A549 (cell line): ENCODE results near the gene GBGT1. TPM values are rescaled to one million over a fixed set of nuclear protein-coding genes. Genes with fewer than 3 reads are reported as not detected.

Source experiments
- ATAC-seq, 2 experiments: fragments of 200-7000 bp in 1 of 2; fragments of >200 bp in 1 of 2; cut with Nextera tagmentation in 1 of 2; cut with Tn5 transposase in 1 of 2; 3 replicates each; pipeline versions ENCODE4 v1.8.0 to v1.9.1; 2018 to 2020; ENCODE audit warnings: mild to moderate bottlenecking in 1 of 2, moderate library complexity in 1 of 2
- CTCF ChIA-PET: fragments of 300-600 bp; sonication (Branson Sonifier 250); formaldehyde crosslinking; extraction: SDS; loops from one replicate; lab custom pipeline; 2021; ENCODE audit warnings: antibody characterized with exemption, inconsistent platforms; lab: Yijun Ruan, JAX
- POLR2A ChIA-PET: fragments of 350-600 bp; formaldehyde crosslinking; extraction: SDS; loops from one replicate; lab custom pipeline; 2021; ENCODE audit warnings: antibody characterized with exemption, inconsistent platforms; lab: Yijun Ruan, JAX
- DNase-seq, 2 experiments: peaks; one replicate each; pipeline versions ENCODE4 v3.0.0 to v3.0.0-alpha.2; 2011 to 2016; ENCODE audit warnings: low read depth in 1 of 2, low spot score in 1 of 2
- FAIRE-seq: peaks from 2 replicates; lab custom pipeline; 2011; peaks lifted over from hg19 to GRCh38; lab: Jason Lieb, UNC
- H3K27ac ChIP-seq, 2 experiments: fragments of >200 bp; sonication (Bioruptor Twin); formaldehyde crosslinking; 3 replicates each; pipeline ENCODE4 v1.5.1; 2016 to 2017
- H3K4me1 ChIP-seq: fragments of >200 bp; sonication (Bioruptor Twin); formaldehyde crosslinking; 3 replicates; pipeline ENCODE4 v1.6.1; 2016
- H3K4me2 ChIP-seq: fragments of >200 bp; sonication (Bioruptor Twin); formaldehyde crosslinking; 3 replicates; pipeline ENCODE4 v1.6.1; 2016
- H3K4me3 ChIP-seq: fragments of >200 bp; sonication (Bioruptor Twin); formaldehyde crosslinking; 3 replicates; pipeline ENCODE4 v1.5.1; 2016
- H3K9me3 ChIP-seq: fragments of >200 bp; sonication (Bioruptor Twin); formaldehyde crosslinking; 3 replicates; pipeline ENCODE4 v1.6.1; 2016
- BHLHE40 ChIP-seq: IDR thresholded peaks from 2 replicates; pipeline ENCODE4 v1.6.1; 2012; ENCODE audit warnings: low read depth, low read length, inconsistent platforms
- CBX2 ChIP-seq: fragments of 200-600 bp; sonication (generic); IDR thresholded peaks from 2 replicates; pipeline ENCODE4 v1.6.1; 2016; ENCODE audit warnings: low read depth, mild to moderate bottlenecking, borderline replicate concordance
- EHMT2 ChIP-seq: fragments of 200-600 bp; sonication (generic); IDR thresholded peaks from 2 replicates; pipeline ENCODE4 v1.6.1; 2016; ENCODE audit warnings: antibody characterized with exemption, low read depth, mild to moderate bottlenecking, moderate library complexity
- ELK1 ChIP-seq: fragments of 150-350 bp; IDR thresholded peaks from 2 replicates; pipeline ENCODE4 v1.6.1; 2014; ENCODE audit warnings: low read depth, mild to moderate bottlenecking, low read length
- EP300 ChIP-seq, 2 experiments: fragments of >200 bp; sonication (Bioruptor Twin); formaldehyde crosslinking; IDR thresholded peaks; 2 replicates in 1 of 2; 3 replicates in 1 of 2; pipeline ENCODE4 v1.6.1; 2016 to 2017
- ESRRA ChIP-seq: fragments of 150-350 bp; IDR thresholded peaks from 2 replicates; pipeline ENCODE4 v1.6.1; 2014; ENCODE audit warnings: mild to moderate bottlenecking, low read length, borderline replicate concordance
- FOXS1 ChIP-seq: fragments of 250-450 bp; sonication (Bioruptor Pico); IDR thresholded peaks from 2 replicates; pipeline ENCODE4 v1.5.0; 2020; ENCODE audit warnings: mild to moderate bottlenecking, moderate library complexity
- GATA3 ChIP-seq: IDR thresholded peaks from 2 replicates; pipeline ENCODE4 v1.6.1; 2012; ENCODE audit warnings: borderline replicate concordance
- HES2 ChIP-seq: fragments of >200 bp; sonication (Bioruptor Twin); formaldehyde crosslinking; IDR thresholded peaks from 2 replicates; pipeline ENCODE4 v1.6.1; 2016
- HEYL ChIP-seq: fragments of 250-450 bp; sonication (Bioruptor Pico); IDR thresholded peaks from 2 replicates; pipeline ENCODE4 v1.8.0; 2021; ENCODE audit warnings: mild to moderate bottlenecking, moderate library complexity
- HOXB13 ChIP-seq: fragments of 250-450 bp; sonication (Bioruptor Pico); IDR thresholded peaks from 2 replicates; pipeline ENCODE4 v1.5.0; 2020; ENCODE audit warnings: low read depth, mild to moderate bottlenecking, moderate library complexity
- HOXB5 ChIP-seq: fragments of 250-450 bp; sonication (Bioruptor Pico); IDR thresholded peaks from 2 replicates; pipeline ENCODE4 v1.5.0; 2020; ENCODE audit warnings: mild to moderate bottlenecking, moderate library complexity
- JUNB ChIP-seq: fragments of >200 bp; sonication (Bioruptor Twin); formaldehyde crosslinking; IDR thresholded peaks from 2 replicates; pipeline ENCODE4 v1.6.1; 2016
- KDM5A ChIP-seq: fragments of 200-600 bp; sonication (generic); IDR thresholded peaks from 2 replicates; pipeline ENCODE4 v1.6.1; 2016; ENCODE audit warnings: antibody characterized with exemption, mild to moderate bottlenecking
- NR3C1 ChIP-seq: fragments of >200 bp; sonication (Bioruptor Twin); formaldehyde crosslinking; IDR thresholded peaks from 3 replicates; pipeline ENCODE4 v1.6.1; 2017
- PHF8 ChIP-seq: fragments of 200-600 bp; sonication (generic); IDR thresholded peaks from 2 replicates; pipeline ENCODE4 v1.6.1; 2016; ENCODE audit warnings: low read depth, mild to moderate bottlenecking, antibody characterized with exemption, moderate library complexity, borderline replicate concordance
- RARB ChIP-seq: fragments of 250-450 bp; sonication (Bioruptor Pico); IDR thresholded peaks from 2 replicates; pipeline ENCODE4 v1.8.0; 2021; ENCODE audit warnings: mild to moderate bottlenecking, moderate library complexity
- RFX5 ChIP-seq: fragments of 450-650 bp; IDR thresholded peaks from 2 replicates; pipeline ENCODE4 v1.7.1; 2014; ENCODE audit warnings: antibody characterized with exemption, mild to moderate bottlenecking, moderate library complexity
- SMC3 ChIP-seq: fragments of >200 bp; sonication (Bioruptor Twin); formaldehyde crosslinking; IDR thresholded peaks from 3 replicates; pipeline ENCODE4 v1.6.1; 2018; ENCODE audit warnings: inconsistent platforms
- SREBF2 ChIP-seq: fragments of 450-650 bp; IDR thresholded peaks from 2 replicates; pipeline ENCODE4 v1.6.1; 2014; ENCODE audit warnings: mild to moderate bottlenecking, moderate library complexity
- ZC3H11A ChIP-seq: fragments of 450-650 bp; IDR thresholded peaks from 2 replicates; pipeline ENCODE4 v1.6.1; 2014; ENCODE audit warnings: antibody characterized with exemption, mild to moderate bottlenecking
- ZNF302 ChIP-seq: fragments of 250-450 bp; sonication (Bioruptor Pico); IDR thresholded peaks from 2 replicates; pipeline ENCODE4 v1.9.0; 2021; ENCODE audit warnings: inconsistent platforms, mild to moderate bottlenecking, moderate library complexity
- WGBS: methylation state at CpG from one replicate; pipeline ENCODE4 v1.1.6; 2017; ENCODE audit errors: missing lambda C conversion rate; 5-methylcytosine and 5-hydroxymethylcytosine counted together
- polyA plus RNA-seq, 4 experiments: library from polyadenylated mRNA; depleted of rRNA in 3 of 4; stranded (reverse); fragments of >200 nt; fragmentation: RNase III in 1 of 4; extraction: RNeasy Plus Mini Kit Qiagen cat#74134 plus additional on column Dnase treatment in 1 of 4; gene quantifications; 2 replicates in 3 of 4; 3 replicates in 1 of 4; pipeline ENCODE4 v1.2.3, GENCODE V29; 2011 to 2017
- TF ChIP-seq, protein P1 (sequence below): IDR thresholded peaks from 2 replicates; pipeline ENCODE4 v1.6.1; 2012; ENCODE audit warnings: low read depth, borderline replicate concordance
- TF ChIP-seq, protein P2 (sequence below): fragments of 250-450 bp; sonication (Bioruptor Pico); IDR thresholded peaks from 2 replicates; pipeline ENCODE4 v1.5.0; 2020; ENCODE audit warnings: low read depth, mild to moderate bottlenecking, moderate library complexity
- TF ChIP-seq, protein P3 (sequence below): fragments of >200 bp; sonication (Bioruptor Twin); formaldehyde crosslinking; IDR thresholded peaks from 3 replicates; pipeline ENCODE4 v1.5.1; 2016
- TF ChIP-seq, protein P4 (sequence below): IDR thresholded peaks from 2 replicates; pipeline ENCODE4 v1.6.1; 2012

The GBGT1 gene
- polyA plus RNA-seq, 2 of the 4 experiments (the other 2 are of a cell fraction): 1.7 to 2.4 TPM

- Histone ChIP-seq H3K4me2 (no peak overlapping the region), H3K4me1 (no peaks in the 10 kb centered on the region), H3K27ac (no peak overlapping the region), H3K9me3 (peaks cover 9% of the 10 kb centered on the region; the same call in 2 of the 3 replicates), H3K4me3 (no peak overlapping the region)
- ATAC-seq: 0 out of 6 replicates have a peak, but pooled peaks of 1 of the 2 experiments have one; percentile 15
- ChIA-PET CTCF (interaction anchor here (0.7 to 4.9 kb wide), 4 partner anchors 15 to 282 kb away, joined by 3 to 25 read pairs (median 4); no protein-coding TSS in a partner anchor), POLR2A (no interaction called here)
- FAIRE-seq: no peak
- no peak for DNase-seq
- TF ChIP-seq, protein P1, sequence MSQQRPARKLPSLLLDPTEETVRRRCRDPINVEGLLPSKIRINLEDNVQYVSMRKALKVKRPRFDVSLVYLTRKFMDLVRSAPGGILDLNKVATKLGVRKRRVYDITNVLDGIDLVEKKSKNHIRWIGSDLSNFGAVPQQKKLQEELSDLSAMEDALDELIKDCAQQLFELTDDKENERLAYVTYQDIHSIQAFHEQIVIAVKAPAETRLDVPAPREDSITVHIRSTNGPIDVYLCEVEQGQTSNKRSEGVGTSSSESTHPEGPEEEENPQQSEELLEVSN: no peak
- TF ChIP-seq RFX5: no peak
- 61% methylated on average over 16 of the region's 16 CpGs for WGBS
These were observed 43.9 kb upstream of the GBGT1 start for GRCh38 chr9:133207540-133208170.

DNA sequence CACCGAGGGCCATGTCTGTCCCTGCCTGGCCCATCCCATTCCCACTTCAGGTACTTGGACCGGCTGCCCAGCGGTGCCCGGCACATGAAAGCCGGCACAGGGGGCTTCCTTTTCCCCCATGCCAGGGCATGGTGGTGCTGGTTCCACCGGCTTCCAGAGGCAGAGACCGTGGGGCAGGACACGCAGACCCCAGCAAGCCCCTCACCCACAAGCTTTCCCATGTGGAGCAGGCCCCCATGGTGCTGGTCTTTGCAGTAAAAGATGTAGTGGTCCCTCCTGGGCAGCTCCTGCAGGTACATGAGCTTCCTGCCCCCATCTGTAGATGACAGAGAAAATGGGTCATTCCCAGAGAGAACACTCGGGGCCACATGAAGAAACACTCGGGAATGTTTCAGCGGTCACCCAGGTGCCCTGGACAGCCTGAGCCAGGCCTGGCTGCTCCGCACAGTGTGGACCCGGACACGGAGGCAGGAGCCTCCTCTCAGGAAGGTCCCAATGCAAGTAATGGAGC, 43.4 kb upstream of the GBGT1 start:
- POLR2A ChIA-PET: no interaction called here
- no peak overlapping the region for H3K27ac ChIP-seq
- no peak for TF ChIP-seq SMC3
- no peak for TF ChIP-seq ZNF302 (CRISPR knock-in tag)
- TF ChIP-seq FOXS1 (CRISPR knock-in tag): no peak
- TF ChIP-seq ZC3H11A: no peak
- TF ChIP-seq BHLHE40: no peak
- no peak for TF ChIP-seq EP300 (IDR thresholded peaks at IDR 0.05)
- no peak for TF ChIP-seq ESRRA
- TF ChIP-seq, protein P2, sequence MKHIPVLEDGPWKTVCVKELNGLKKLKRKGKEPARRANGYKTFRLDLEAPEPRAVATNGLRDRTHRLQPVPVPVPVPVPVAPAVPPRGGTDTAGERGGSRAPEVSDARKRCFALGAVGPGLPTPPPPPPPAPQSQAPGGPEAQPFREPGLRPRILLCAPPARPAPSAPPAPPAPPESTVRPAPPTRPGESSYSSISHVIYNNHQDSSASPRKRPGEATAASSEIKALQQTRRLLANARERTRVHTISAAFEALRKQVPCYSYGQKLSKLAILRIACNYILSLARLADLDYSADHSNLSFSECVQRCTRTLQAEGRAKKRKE (CRISPR knock-in tag): no peak
- no peak for TF ChIP-seq RARB (CRISPR knock-in tag)
- TF ChIP-seq NR3C1: no peak
- TF ChIP-seq, protein P3, sequence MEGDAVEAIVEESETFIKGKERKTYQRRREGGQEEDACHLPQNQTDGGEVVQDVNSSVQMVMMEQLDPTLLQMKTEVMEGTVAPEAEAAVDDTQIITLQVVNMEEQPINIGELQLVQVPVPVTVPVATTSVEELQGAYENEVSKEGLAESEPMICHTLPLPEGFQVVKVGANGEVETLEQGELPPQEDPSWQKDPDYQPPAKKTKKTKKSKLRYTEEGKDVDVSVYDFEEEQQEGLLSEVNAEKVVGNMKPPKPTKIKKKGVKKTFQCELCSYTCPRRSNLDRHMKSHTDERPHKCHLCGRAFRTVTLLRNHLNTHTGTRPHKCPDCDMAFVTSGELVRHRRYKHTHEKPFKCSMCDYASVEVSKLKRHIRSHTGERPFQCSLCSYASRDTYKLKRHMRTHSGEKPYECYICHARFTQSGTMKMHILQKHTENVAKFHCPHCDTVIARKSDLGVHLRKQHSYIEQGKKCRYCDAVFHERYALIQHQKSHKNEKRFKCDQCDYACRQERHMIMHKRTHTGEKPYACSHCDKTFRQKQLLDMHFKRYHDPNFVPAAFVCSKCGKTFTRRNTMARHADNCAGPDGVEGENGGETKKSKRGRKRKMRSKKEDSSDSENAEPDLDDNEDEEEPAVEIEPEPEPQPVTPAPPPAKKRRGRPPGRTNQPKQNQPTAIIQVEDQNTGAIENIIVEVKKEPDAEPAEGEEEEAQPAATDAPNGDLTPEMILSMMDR: no peak
- TF ChIP-seq EHMT2: no peak
- no peak for TF ChIP-seq SREBF2
- H3K4me2 ChIP-seq: no peak overlapping the region
- H3K4me1 ChIP-seq: no peaks in the 10 kb centered on the region
- ATAC-seq (peak in 1 of 2 experiments; percentile 41; a peak in 1 of 6 replicates), FAIRE-seq (no peak), DNase-seq (no peak)
- WGBS: 47% methylated on average over 10 of the region's 14 CpGs
- CTCF ChIA-PET: interaction anchor here (0.7 to 4.9 kb wide), 4 partner anchors 16 to 283 kb away, joined by 3 to 25 read pairs (median 4); no protein-coding TSS in a partner anchor
- H3K9me3 ChIP-seq: peaks cover 6% of the 10 kb centered on the region; the same call in 2 of the 3 replicates
- no peak overlapping the region for H3K4me3 ChIP-seq

- peaks cover 2% of the 10 kb centered on the region; the same call in 2 of the 3 replicates for H3K9me3 ChIP-seq
- H3K4me3 ChIP-seq: no peak overlapping the region
- H3K4me2 ChIP-seq: no peak overlapping the region
- no peak for FAIRE-seq
- CTCF ChIA-PET: interaction anchor here (0.7 to 4.9 kb wide), 3 partner anchors 20 to 59 kb away, joined by 3 to 25 read pairs (median 4); no protein-coding TSS in a partner anchor
- no peak for DNase-seq
- H3K4me1 ChIP-seq: no peaks in the 10 kb centered on the region
- POLR2A ChIA-PET: no interaction called here
- 40% methylated on average over 24 of the region's 35 CpGs for WGBS
- no peak for ATAC-seq
- H3K27ac ChIP-seq: no peak overlapping the region
- TF ChIP-seq CBX2: no peak
- no peak for TF ChIP-seq GATA3
- TF ChIP-seq JUNB: no peak
- no peak for TF ChIP-seq PHF8
- no peak for TF ChIP-seq SMC3
- TF ChIP-seq HEYL (CRISPR knock-in tag): no peak
- no peak for TF ChIP-seq HES2
- TF ChIP-seq BHLHE40: no peak
- TF ChIP-seq, protein P4, sequence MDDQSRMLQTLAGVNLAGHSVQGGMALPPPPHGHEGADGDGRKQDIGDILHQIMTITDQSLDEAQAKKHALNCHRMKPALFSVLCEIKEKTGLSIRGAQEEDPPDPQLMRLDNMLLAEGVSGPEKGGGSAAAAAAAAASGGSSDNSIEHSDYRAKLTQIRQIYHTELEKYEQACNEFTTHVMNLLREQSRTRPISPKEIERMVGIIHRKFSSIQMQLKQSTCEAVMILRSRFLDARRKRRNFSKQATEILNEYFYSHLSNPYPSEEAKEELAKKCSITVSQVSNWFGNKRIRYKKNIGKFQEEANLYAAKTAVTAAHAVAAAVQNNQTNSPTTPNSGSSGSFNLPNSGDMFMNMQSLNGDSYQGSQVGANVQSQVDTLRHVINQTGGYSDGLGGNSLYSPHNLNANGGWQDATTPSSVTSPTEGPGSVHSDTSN: no peak
- TF ChIP-seq ELK1: no peak
- TF ChIP-seq HOXB13 (CRISPR knock-in tag): no peak
- TF ChIP-seq SREBF2: no peak
- no peak for TF ChIP-seq HOXB5 (CRISPR knock-in tag)
- no peak for TF ChIP-seq KDM5A
These were observed 42.5 kb upstream of the GBGT1 start for GRCh38 chr9:133205996-133206931.
